HG02840 (cell line): Measurements from ENCODE around the gene MKNK1.
"Not testable (repeated sequence)": the region's sequence is repeated elsewhere in the genome, so short reads cannot be mapped to it uniquely, and the experiment has no call there.

Source experiments
- ATAC-seq: cut with Tn5 transposase; IDR thresholded peaks from one replicate; pipeline ENCODE4 v1.9.1; 2021; ENCODE audit warnings: mild to moderate bottlenecking, moderate library complexity, moderate number of reproducible peaks; ENCODE audit not compliant: unreplicated experiment, low FRiP score

MKNK1 gene

GRCh38 chr1:46603858-46604549, at the start of gene MKNK1:
TSS of gene MKNK1 (minus strand) at chr1:46604268. CDS start at chr1:46583327, 20,941 bp downstream.
- ATAC-seq = peak; percentile 89

GRCh38 chr1:46653405-46653958, 49.4 kb upstream of the MKNK1 start:
- no peak for ATAC-seq

- ATAC-seq = no peak
Observed at GRCh38 chr1:46652321-46653100, 48.4 kb upstream of the MKNK1 start.

- not testable (repeated sequence) for ATAC-seq
Observed at GRCh38 chr1:46651152-46651551, 47.1 kb upstream of the MKNK1 start.

- ATAC-seq = no peak
Observed at GRCh38 chr1:46650491-46650890, 46.4 kb upstream of the MKNK1 start.

- no peak for ATAC-seq
Observed at GRCh38 chr1:46649764-46650163, 45.7 kb upstream of the MKNK1 start.

GRCh38 chr1:46647611-46648010, 43.5 kb upstream of the MKNK1 start:
- ATAC-seq = no peak

- no peak for ATAC-seq
Observed at GRCh38 chr1:46646844-46647243, 42.8 kb upstream of the MKNK1 start.

GRCh38 chr1:46646331-46646730, 42.3 kb upstream of the MKNK1 start:
- no peak for ATAC-seq

GRCh38 chr1:46645815-46646214, 41.7 kb upstream of the MKNK1 start:
- no peak for ATAC-seq

GRCh38 chr1:46643368-46643775, 39.3 kb upstream of the MKNK1 start:
- ATAC-seq = no peak

GRCh38 chr1:46642115-46642680, 38.1 kb upstream of the MKNK1 start:
- ATAC-seq = no peak

- ATAC-seq = no peak
Observed at GRCh38 chr1:46639547-46639946, 35.5 kb upstream of the MKNK1 start.

- ATAC-seq = no peak
Observed at GRCh38 chr1:46638921-46639320, 34.9 kb upstream of the MKNK1 start.

- no peak for ATAC-seq
Observed at GRCh38 chr1:46637444-46638083, 33.5 kb upstream of the MKNK1 start.

- ATAC-seq = no peak
Observed at GRCh38 chr1:46635205-46635604, 31.1 kb upstream of the MKNK1 start.

- ATAC-seq = no peak
Observed at GRCh38 chr1:46630719-46631118, 26.7 kb upstream of the MKNK1 start.

- ATAC-seq = no peak
Observed at GRCh38 chr1:46623743-46624644, 19.9 kb upstream of the MKNK1 start.

- ATAC-seq = no peak
Observed at GRCh38 chr1:46622344-46622743, 18.3 kb upstream of the MKNK1 start.

- ATAC-seq = no peak
Observed at GRCh38 chr1:46621930-46622329, 17.9 kb upstream of the MKNK1 start.
